ENCODE results near the gene DUSP7.

DNA sequence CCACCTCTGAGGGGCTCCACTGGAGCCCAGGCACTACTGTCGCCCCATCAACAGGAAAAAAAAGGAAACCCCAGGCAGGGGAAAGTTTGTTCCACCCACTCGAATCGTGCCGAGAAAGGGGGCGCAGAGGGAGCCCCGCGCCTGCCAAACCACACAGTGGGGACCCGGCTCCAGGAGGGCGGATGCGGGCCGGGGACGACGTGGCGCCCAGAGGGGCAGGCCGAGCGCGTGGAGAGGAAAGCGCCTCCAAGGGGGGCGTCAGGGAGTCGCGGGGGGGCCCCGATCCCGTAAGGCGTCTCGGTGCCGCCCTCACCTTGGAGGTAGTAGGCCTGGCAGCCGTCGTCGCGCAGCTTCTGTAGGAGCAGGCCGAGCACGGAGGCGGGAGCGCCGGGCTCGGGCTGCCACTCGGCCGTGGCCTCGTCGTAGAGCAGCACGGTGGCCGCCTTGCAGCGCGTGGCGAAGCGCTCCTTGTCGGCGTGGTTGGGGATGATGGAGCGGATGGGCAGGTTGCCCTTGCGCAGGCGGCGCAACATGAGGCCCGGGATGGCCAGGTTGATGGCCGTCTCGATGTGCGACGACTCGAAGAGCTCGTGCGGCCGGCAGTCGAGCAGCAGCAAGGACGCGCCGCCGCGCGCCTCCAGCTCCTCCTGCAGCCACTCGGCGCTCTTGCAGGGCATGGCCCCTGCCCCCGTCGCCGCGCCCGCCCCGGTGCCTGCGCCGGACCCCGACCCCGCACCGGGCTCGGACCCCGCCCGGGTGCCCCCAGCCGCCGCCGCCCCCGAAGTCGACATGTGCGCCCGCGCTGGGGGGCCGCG lies 627 bp downstream of the DUSP7 start:
- TF ChIP-seq, protein P1, sequence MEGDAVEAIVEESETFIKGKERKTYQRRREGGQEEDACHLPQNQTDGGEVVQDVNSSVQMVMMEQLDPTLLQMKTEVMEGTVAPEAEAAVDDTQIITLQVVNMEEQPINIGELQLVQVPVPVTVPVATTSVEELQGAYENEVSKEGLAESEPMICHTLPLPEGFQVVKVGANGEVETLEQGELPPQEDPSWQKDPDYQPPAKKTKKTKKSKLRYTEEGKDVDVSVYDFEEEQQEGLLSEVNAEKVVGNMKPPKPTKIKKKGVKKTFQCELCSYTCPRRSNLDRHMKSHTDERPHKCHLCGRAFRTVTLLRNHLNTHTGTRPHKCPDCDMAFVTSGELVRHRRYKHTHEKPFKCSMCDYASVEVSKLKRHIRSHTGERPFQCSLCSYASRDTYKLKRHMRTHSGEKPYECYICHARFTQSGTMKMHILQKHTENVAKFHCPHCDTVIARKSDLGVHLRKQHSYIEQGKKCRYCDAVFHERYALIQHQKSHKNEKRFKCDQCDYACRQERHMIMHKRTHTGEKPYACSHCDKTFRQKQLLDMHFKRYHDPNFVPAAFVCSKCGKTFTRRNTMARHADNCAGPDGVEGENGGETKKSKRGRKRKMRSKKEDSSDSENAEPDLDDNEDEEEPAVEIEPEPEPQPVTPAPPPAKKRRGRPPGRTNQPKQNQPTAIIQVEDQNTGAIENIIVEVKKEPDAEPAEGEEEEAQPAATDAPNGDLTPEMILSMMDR (conservative IDR thresholded peaks at IDR 0.05; ENCODE audit: low read depth, low read length) = no peak
- TF ChIP-seq EZH2 (IDR thresholded peaks at IDR 0.05; ENCODE audit: borderline replicate concordance, low read depth, low read length, poor library complexity, severe bottlenecking) = no peak

All from A673 (cell line).